Measurements from ENCODE around the gene FASTKD1.

The FASTKD1 gene

DNA sequence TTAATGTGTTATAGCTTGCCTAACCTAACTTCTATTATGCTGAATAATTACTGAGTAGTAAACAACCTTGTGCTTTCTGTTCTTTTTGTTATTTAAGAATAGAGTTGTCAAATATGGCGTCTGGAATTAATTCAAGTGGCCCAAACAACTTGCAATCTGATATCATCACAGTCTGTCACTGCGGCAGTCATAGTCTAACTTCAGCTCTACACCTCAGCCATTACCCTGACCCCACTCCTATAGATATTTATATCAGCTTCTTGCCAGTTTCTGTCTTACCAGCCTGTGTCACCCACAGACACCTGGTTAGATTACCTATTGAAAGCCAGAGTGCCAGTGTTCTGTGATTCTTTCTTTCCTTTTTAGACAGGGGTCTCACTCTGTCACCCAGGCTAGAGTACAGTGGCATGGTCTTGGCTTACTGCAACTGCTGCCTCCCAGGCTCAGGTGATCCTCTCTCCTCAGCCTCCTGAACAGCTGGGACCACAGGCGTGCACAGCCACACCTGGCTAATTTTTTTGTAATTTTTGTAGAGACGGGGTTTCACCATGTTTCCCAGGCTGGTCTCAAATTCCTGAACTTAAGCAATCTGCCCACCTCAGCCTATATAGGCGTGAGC is 78.2 kb downstream of the FASTKD1 start:
- H3K4me1 ChIP-seq (ENCODE audit: low read depth, poor library complexity, severe bottlenecking), result no peaks in the 10 kb centered on the region
- H3K27me3 ChIP-seq (ENCODE audit: insufficient read depth, low read depth), result no peaks in the 10 kb centered on the region
- no peaks in the 10 kb centered on the region for H3K79me2 ChIP-seq (ENCODE audit: insufficient read depth, low read depth)
- H4K20me1 ChIP-seq (ENCODE audit: insufficient read depth), result no peaks in the 10 kb centered on the region
- no peak overlapping the region for H2AFZ ChIP-seq (ENCODE audit: low read depth)
- no peak overlapping the region for H3K4me2 ChIP-seq
- H3K9ac ChIP-seq, result no peak overlapping the region
- no peak overlapping the region for H3K4me3 ChIP-seq (IDR thresholded peaks at IDR 0.05; ENCODE audit: insufficient read depth, low read depth, low read length)
- no peaks in the 10 kb centered on the region for H3K36me3 ChIP-seq (ENCODE audit: insufficient read depth)
- H3K27ac ChIP-seq, result no peak overlapping the region
- TF ChIP-seq, protein P1, sequence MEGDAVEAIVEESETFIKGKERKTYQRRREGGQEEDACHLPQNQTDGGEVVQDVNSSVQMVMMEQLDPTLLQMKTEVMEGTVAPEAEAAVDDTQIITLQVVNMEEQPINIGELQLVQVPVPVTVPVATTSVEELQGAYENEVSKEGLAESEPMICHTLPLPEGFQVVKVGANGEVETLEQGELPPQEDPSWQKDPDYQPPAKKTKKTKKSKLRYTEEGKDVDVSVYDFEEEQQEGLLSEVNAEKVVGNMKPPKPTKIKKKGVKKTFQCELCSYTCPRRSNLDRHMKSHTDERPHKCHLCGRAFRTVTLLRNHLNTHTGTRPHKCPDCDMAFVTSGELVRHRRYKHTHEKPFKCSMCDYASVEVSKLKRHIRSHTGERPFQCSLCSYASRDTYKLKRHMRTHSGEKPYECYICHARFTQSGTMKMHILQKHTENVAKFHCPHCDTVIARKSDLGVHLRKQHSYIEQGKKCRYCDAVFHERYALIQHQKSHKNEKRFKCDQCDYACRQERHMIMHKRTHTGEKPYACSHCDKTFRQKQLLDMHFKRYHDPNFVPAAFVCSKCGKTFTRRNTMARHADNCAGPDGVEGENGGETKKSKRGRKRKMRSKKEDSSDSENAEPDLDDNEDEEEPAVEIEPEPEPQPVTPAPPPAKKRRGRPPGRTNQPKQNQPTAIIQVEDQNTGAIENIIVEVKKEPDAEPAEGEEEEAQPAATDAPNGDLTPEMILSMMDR (conservative IDR thresholded peaks at IDR 0.05; ENCODE audit: low read depth, low read length), result no peak

DNA sequence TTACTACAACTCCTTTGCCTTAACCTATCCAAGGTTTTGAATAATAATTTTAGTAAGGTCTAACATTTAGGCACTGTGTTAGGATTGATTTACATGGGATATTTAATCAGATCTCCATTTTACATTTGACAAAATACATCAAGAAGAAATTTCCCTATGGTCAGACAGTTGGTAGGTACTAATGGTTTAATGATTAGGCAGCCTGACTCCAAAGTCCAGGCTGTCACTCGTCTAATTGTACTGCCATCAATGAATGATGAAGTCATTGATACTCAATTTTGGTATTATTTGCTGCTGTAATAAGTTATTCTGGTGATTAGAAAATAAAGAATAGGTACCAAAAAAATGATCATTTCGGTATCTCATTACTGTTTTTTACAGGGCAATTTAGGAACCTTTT is 80.3 kb downstream of the FASTKD1 start:
- H2AFZ ChIP-seq (ENCODE audit: low read depth), result no peak overlapping the region
- H3K9ac ChIP-seq, result no peak overlapping the region
- H3K79me2 ChIP-seq (ENCODE audit: insufficient read depth, low read depth), result no peaks in the 10 kb centered on the region
- H3K4me3 ChIP-seq (IDR thresholded peaks at IDR 0.05; ENCODE audit: insufficient read depth, low read depth, low read length), result no peak overlapping the region
- TF ChIP-seq, protein P1 (conservative IDR thresholded peaks at IDR 0.05; ENCODE audit: low read depth, low read length), result no peak
- no peaks in the 10 kb centered on the region for H4K20me1 ChIP-seq (ENCODE audit: insufficient read depth)
- no peaks in the 10 kb centered on the region for H3K36me3 ChIP-seq (ENCODE audit: insufficient read depth)
- H3K27me3 ChIP-seq (ENCODE audit: insufficient read depth, low read depth), result no peaks in the 10 kb centered on the region
- no peaks in the 10 kb centered on the region for H3K4me1 ChIP-seq (ENCODE audit: low read depth, poor library complexity, severe bottlenecking)
- no peak overlapping the region for H3K4me2 ChIP-seq
- no peak overlapping the region for H3K27ac ChIP-seq

DNA sequence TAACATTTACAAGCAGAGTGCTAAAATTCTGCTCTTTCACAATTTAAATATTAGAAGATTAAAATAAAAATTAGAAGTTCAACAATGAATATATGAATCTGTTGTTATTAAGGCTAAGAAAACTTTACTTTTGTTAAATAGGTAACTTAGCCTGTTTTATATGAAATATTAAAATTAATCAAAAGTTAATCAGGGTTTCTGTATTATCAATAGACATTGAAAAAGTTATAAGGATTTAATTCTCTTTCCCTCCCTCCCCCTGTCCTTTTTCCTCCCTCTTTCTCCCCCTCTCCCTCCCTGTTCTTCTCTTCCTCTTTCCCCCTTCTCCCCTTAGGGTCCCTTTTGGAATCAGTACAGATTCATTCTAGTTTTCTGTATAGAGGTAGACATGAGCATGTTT is 82.3 kb downstream of the FASTKD1 start:
- Histone ChIP-seq H3K4me1 (ENCODE audit: low read depth, poor library complexity, severe bottlenecking) (no peaks in the 10 kb centered on the region), H3K4me2 (no peak overlapping the region), H3K27me3 (ENCODE audit: insufficient read depth, low read depth) (no peaks in the 10 kb centered on the region), H3K27ac (no peak overlapping the region), H3K79me2 (ENCODE audit: insufficient read depth, low read depth) (no peaks in the 10 kb centered on the region), H2AFZ (ENCODE audit: low read depth) (no peak overlapping the region), H3K9ac (no peak overlapping the region), H4K20me1 (ENCODE audit: insufficient read depth) (no peaks in the 10 kb centered on the region), H3K36me3 (ENCODE audit: insufficient read depth) (no peaks in the 10 kb centered on the region), H3K4me3 (IDR thresholded peaks at IDR 0.05; ENCODE audit: insufficient read depth, low read depth, low read length) (no peak overlapping the region)
- TF ChIP-seq, protein P1 (conservative IDR thresholded peaks at IDR 0.05; ENCODE audit: low read depth, low read length), result no peak

DNA sequence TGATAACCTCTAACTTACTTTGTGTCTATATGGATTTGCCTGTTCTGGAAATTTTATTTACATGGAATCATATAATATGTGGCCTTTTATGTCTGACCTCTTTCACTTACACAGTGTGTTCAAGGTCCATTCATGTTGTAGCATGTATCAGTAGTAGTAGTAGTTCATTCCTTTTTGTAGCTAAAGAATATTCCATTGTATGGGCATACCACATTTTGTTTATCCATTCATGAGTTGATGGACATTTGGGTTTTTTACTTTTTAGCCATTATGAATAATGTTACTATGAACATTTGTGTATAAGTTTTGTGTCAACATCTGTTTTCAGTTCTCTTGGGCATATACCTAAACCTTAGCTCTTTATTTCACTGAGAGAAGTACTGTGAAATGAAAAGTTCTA is 82.8 kb downstream of the FASTKD1 start:
- Histone ChIP-seq H3K4me2 (no peak overlapping the region), H2AFZ (ENCODE audit: low read depth) (no peak overlapping the region), H3K27me3 (ENCODE audit: insufficient read depth, low read depth) (no peaks in the 10 kb centered on the region), H3K4me3 (IDR thresholded peaks at IDR 0.05; ENCODE audit: insufficient read depth, low read depth, low read length) (no peak overlapping the region), H3K27ac (no peak overlapping the region), H3K4me1 (ENCODE audit: low read depth, poor library complexity, severe bottlenecking) (no peaks in the 10 kb centered on the region), H3K36me3 (ENCODE audit: insufficient read depth) (no peaks in the 10 kb centered on the region), H3K79me2 (ENCODE audit: insufficient read depth, low read depth) (no peaks in the 10 kb centered on the region), H3K9ac (no peak overlapping the region), H4K20me1 (ENCODE audit: insufficient read depth) (no peaks in the 10 kb centered on the region)
- TF ChIP-seq, protein P1 (conservative IDR thresholded peaks at IDR 0.05; ENCODE audit: low read depth, low read length), result no peak

All from KMS-11 (cell line).